Activated T-cell treated with anti-CD3 and anti-CD28 coated beads, Interleukin-2, amount 50 U/mL, for 4 hours (primary cell): Measurements from ENCODE around the gene ETV7. TPM values are rescaled to one million over a fixed set of nuclear protein-coding genes. Genes with fewer than 3 reads are reported as not detected.
A peak's percentile ranks its signal among the peaks of the same experiment; 100 is the strongest.

ENCODE experiments used
- ATAC-seq, 2 donors: fragments of 200-7000 bp; cut with Tn5 transposase; one replicate each; pipeline ENCODE4 v1.10.0; 2021
- DNase-seq: peaks from one replicate; pipeline ENCODE4 v3.0.0-alpha.2; 2020
- H3K27me3 Mint-ChIP-seq: one replicate; pipeline ENCODE4 v1.8.0; 2021; ENCODE audit warnings: low read depth, mixed read lengths
- H3K36me3 Mint-ChIP-seq: one replicate; pipeline ENCODE4 v1.8.0; 2022; ENCODE audit warnings: mixed read lengths; ENCODE audit not compliant: insufficient read depth
- H3K4me1 Mint-ChIP-seq: one replicate; pipeline ENCODE4 v1.8.0; 2021; ENCODE audit warnings: low read depth, mixed read lengths
- H3K4me3 Mint-ChIP-seq: one replicate; pipeline ENCODE4 v1.8.0; 2021; ENCODE audit warnings: mild to moderate bottlenecking, moderate library complexity, mixed read lengths
- H3K9me3 Mint-ChIP-seq: one replicate; pipeline ENCODE4 v1.8.0; 2021; ENCODE audit warnings: mixed read lengths
- total RNA-seq, 3 donors: library from RNA; stranded (reverse); gene quantifications; one replicate each; pipeline ENCODE4 v1.2.1, GENCODE V29; 2021

Gene ETV7
- total RNA-seq, 3 donors from 2014 or later, result 0.45 to 4.9 (median 1.7) TPM

GRCh38 chr6:36404164-36404563 lies 16.7 kb upstream of the ETV7 start:
- Mint-ChIP-seq H3K9me3 (no peaks in the 10 kb centered on the region), H3K4me3 (no peak overlapping the region), H3K4me1 (no peaks in the 10 kb centered on the region), H3K27me3 (peaks cover 11% of the 10 kb centered on the region), H3K36me3 (no peaks in the 10 kb centered on the region)
- DNase-seq (no peak), ATAC-seq (no peak)

- no peaks in the 10 kb centered on the region for H3K4me1 Mint-ChIP-seq
- no peak for DNase-seq
- H3K4me3 Mint-ChIP-seq, result no peak overlapping the region
- H3K27me3 Mint-ChIP-seq, result peaks cover 9% of the 10 kb centered on the region
- H3K9me3 Mint-ChIP-seq, result no peaks in the 10 kb centered on the region
- H3K36me3 Mint-ChIP-seq, result no peaks in the 10 kb centered on the region
- no peak for ATAC-seq
Measured at GRCh38 chr6:36402481-36402880, 15.0 kb upstream of the ETV7 start.

- Mint-ChIP-seq H3K4me3 (no peak overlapping the region), H3K36me3 (no peaks in the 10 kb centered on the region), H3K4me1 (no peaks in the 10 kb centered on the region), H3K9me3 (no peaks in the 10 kb centered on the region), H3K27me3 (peaks cover 6% of the 10 kb centered on the region)
- DNase-seq (no peak), ATAC-seq (no peak)
Measured at GRCh38 chr6:36399970-36400369, 12.5 kb upstream of the ETV7 start.

- H3K4me1 Mint-ChIP-seq, result peaks cover 7% of the 10 kb centered on the region
- DNase-seq (no peak), ATAC-seq (no peak)
- no peaks in the 10 kb centered on the region for H3K9me3 Mint-ChIP-seq
- H3K27me3 Mint-ChIP-seq, result peaks cover 9% of the 10 kb centered on the region
- H3K36me3 Mint-ChIP-seq, result no peaks in the 10 kb centered on the region
- no peak overlapping the region for H3K4me3 Mint-ChIP-seq
Measured at GRCh38 chr6:36392621-36393020, 5.2 kb upstream of the ETV7 start.

- no peak for ATAC-seq
- H3K4me3 Mint-ChIP-seq, result no peak overlapping the region
Measured at GRCh38 chr6:36389353-36389752, 1.9 kb upstream of the ETV7 start.

GRCh38 chr6:36386495-36387439 lies 702 bp downstream of the ETV7 start:
- H3K27me3 Mint-ChIP-seq, result peaks cover 12% of the 10 kb centered on the region
- ATAC-seq (peak; percentile 45 to 55), DNase-seq (no peak)
- peaks cover 50% of the 10 kb centered on the region for H3K4me1 Mint-ChIP-seq
- H3K9me3 Mint-ChIP-seq, result no peaks in the 10 kb centered on the region
- H3K36me3 Mint-ChIP-seq, result peaks cover 7% of the 10 kb centered on the region
- H3K4me3 Mint-ChIP-seq, result peak overlapping the region; percentile 89

More at GRCh38 chr6:36389353-36389752, 1.9 kb upstream of the ETV7 start:
- peaks cover 12% of the 10 kb centered on the region for H3K27me3 Mint-ChIP-seq
- H3K36me3 Mint-ChIP-seq, result no peaks in the 10 kb centered on the region
- DNase-seq, result no peak
- H3K4me1 Mint-ChIP-seq, result peaks cover 30% of the 10 kb centered on the region
- H3K9me3 Mint-ChIP-seq, result no peaks in the 10 kb centered on the region

GRCh38 chr6:36384095-36384494 lies 3.4 kb downstream of the ETV7 start:
- no peak for ATAC-seq
- Mint-ChIP-seq H3K4me3 (no peak overlapping the region), H3K9me3 (no peaks in the 10 kb centered on the region), H3K27me3 (peaks cover 9% of the 10 kb centered on the region), H3K36me3 (peaks cover 8% of the 10 kb centered on the region), H3K4me1 (peaks cover 53% of the 10 kb centered on the region)
- DNase-seq, result no peak

GRCh38 chr6:36383606-36384005 lies 3.9 kb downstream of the ETV7 start:
- Mint-ChIP-seq H3K36me3 (peaks cover 8% of the 10 kb centered on the region), H3K4me1 (peaks cover 54% of the 10 kb centered on the region), H3K4me3 (no peak overlapping the region), H3K9me3 (no peaks in the 10 kb centered on the region), H3K27me3 (peaks cover 8% of the 10 kb centered on the region)
- ATAC-seq (peak; percentile 21 to 27), DNase-seq (no peak)

GRCh38 chr6:36382976-36383375 lies 4.5 kb downstream of the ETV7 start:
- Mint-ChIP-seq H3K4me3 (no peak overlapping the region), H3K27me3 (peaks cover 3% of the 10 kb centered on the region), H3K4me1 (peaks cover 53% of the 10 kb centered on the region), H3K36me3 (peaks cover 8% of the 10 kb centered on the region), H3K9me3 (no peaks in the 10 kb centered on the region)
- no peak for DNase-seq
- no peak for ATAC-seq

- ATAC-seq (no peak), DNase-seq (no peak)
- H3K4me1 Mint-ChIP-seq, result peaks cover 45% of the 10 kb centered on the region
- no peaks in the 10 kb centered on the region for H3K9me3 Mint-ChIP-seq
- H3K4me3 Mint-ChIP-seq, result no peak overlapping the region
- H3K27me3 Mint-ChIP-seq, result no peaks in the 10 kb centered on the region
- peaks cover 10% of the 10 kb centered on the region for H3K36me3 Mint-ChIP-seq
Measured at GRCh38 chr6:36381502-36382389, 5.7 kb downstream of the ETV7 start.

GRCh38 chr6:36380166-36380565 lies 7.3 kb downstream of the ETV7 start:
- Mint-ChIP-seq H3K27me3 (no peaks in the 10 kb centered on the region), H3K4me1 (peaks cover 34% of the 10 kb centered on the region), H3K36me3 (peaks cover 10% of the 10 kb centered on the region), H3K9me3 (no peaks in the 10 kb centered on the region), H3K4me3 (no peak overlapping the region)
- no peak for DNase-seq
- no peak for ATAC-seq

- Mint-ChIP-seq H3K4me1 (peaks cover 28% of the 10 kb centered on the region), H3K4me3 (no peak overlapping the region), H3K36me3 (peaks cover 10% of the 10 kb centered on the region), H3K9me3 (no peaks in the 10 kb centered on the region), H3K27me3 (no peaks in the 10 kb centered on the region)
- no peak for DNase-seq
- ATAC-seq, result no peak
Measured at GRCh38 chr6:36378936-36379335, 8.5 kb downstream of the ETV7 start.

GRCh38 chr6:36378243-36378920 lies 9.1 kb downstream of the ETV7 start:
- peaks cover 10% of the 10 kb centered on the region for H3K36me3 Mint-ChIP-seq
- peaks cover 23% of the 10 kb centered on the region for H3K4me1 Mint-ChIP-seq
- H3K27me3 Mint-ChIP-seq, result no peaks in the 10 kb centered on the region
- no peak overlapping the region for H3K4me3 Mint-ChIP-seq
- DNase-seq, result no peak
- no peak for ATAC-seq
- no peaks in the 10 kb centered on the region for H3K9me3 Mint-ChIP-seq

GRCh38 chr6:36377594-36377993 lies 9.9 kb downstream of the ETV7 start:
- Mint-ChIP-seq H3K4me3 (no peak overlapping the region), H3K36me3 (peaks cover 7% of the 10 kb centered on the region), H3K27me3 (no peaks in the 10 kb centered on the region), H3K4me1 (peaks cover 15% of the 10 kb centered on the region), H3K9me3 (no peaks in the 10 kb centered on the region)
- DNase-seq (no peak), ATAC-seq (no peak)
